ENCODE data around the gene NFIX.

NFIX gene

DNA sequence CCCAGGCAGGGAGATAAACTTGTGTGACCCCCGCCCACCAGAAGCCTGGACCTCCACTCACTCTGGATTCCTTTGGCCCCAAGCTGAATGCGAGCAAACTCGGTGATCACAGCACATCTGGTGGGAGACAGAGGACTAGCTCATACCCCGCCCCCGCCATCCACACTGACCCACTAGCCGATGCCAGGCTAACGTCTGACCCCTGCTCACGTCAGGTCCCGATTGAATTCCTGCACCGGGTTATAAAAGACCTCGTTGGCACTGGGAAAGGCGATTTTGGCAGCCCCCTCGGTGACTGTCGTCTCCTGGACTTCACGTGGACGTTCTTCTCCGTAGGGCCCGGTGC is 120.6 kb downstream of the NFIX start:
- DNase-seq, result no peak

DNA sequence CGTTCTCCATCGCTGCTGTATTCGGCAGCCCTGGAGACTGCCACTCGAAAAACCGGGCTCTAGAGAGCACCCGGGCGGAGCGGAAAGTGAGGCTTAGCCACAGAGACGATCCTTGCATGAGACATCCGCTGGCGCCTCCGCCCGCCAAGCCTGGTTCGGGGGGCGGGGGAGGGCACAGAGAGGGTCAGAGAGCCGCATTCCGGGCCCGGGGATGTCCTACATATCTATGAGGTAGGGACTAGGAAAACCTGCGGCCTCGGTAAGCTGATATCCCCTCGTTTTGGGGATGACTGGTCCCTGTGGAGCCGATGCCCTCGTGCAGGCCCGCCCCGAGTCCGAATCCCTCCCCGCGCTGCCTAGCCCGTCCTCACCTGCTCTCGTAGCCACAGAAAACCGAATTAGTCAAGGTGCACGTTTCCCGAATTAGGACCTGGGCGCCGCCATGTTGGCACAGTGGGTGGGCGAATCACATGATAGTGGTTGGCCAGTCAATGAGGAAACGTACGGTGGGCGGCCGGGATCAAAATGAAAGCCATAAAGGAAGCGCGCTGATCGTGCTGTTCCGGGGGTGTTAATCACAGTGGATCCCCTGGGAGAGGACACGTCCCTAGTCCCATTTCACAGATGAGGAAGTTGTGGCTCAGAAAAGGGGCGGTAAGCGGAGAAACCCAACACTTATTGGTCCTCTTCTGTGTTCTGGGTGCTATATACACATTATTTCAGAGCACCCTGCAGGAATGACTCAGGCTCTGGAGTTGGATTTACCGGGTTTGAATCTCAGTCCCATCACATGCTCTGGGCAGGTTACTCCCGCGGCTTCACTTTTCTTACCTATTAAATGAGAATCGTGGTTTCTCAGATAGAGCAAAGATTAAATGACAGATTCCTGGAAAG is 121.3 kb downstream of the NFIX start, which contains the start of gene TRMT1:
Gene TRMT1 (minus strand): TSS at position 459 of the 894 bp plus-strand sequence. CDS start 341 bp downstream, at position 118.
- peak; percentile 91 to 95 for DNase-seq

GRCh38 chr19:13117176-13117771 is 122.0 kb downstream of the NFIX start:
- DNase-seq, result no peak

DNA sequence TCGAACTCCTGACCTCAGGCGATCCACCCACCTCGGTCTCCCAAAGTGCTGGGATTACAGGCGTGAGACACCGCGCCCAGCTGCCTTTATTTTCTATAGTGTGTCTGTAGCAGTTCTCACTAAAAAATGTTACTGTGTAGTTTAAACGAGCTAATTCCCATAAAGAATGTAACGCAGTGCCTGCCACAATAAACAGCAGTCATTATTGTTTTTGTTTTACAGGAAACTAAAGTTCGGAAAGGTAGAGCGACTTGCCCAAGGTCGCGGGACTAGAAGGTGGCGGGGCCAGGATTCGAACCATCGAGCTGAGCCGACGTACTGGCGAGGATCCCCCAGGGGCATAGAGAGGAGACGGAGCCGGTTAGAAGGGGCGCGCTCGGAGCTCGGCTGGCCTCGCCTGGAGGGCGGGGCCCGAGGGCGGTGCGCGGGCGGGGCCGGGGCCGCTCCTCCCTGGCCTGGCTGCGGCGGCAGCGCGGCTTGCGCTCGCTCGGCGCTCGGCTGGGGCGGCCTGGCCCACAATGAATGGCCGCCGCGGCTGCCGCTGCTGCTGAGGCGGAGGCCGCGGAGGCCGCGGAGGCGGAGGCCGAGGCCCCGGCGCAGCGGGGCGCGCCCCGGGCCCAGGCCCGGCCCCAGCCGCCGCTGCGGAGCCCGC is 122.6 kb downstream of the NFIX start, which contains the start of gene NACC1:
Gene NACC1 (plus strand): TSS at position 493 of the 652 bp plus-strand sequence. CDS start 16,944 bp downstream, outside the sequence.
- peak; percentile 90 to 91 for DNase-seq

DNA sequence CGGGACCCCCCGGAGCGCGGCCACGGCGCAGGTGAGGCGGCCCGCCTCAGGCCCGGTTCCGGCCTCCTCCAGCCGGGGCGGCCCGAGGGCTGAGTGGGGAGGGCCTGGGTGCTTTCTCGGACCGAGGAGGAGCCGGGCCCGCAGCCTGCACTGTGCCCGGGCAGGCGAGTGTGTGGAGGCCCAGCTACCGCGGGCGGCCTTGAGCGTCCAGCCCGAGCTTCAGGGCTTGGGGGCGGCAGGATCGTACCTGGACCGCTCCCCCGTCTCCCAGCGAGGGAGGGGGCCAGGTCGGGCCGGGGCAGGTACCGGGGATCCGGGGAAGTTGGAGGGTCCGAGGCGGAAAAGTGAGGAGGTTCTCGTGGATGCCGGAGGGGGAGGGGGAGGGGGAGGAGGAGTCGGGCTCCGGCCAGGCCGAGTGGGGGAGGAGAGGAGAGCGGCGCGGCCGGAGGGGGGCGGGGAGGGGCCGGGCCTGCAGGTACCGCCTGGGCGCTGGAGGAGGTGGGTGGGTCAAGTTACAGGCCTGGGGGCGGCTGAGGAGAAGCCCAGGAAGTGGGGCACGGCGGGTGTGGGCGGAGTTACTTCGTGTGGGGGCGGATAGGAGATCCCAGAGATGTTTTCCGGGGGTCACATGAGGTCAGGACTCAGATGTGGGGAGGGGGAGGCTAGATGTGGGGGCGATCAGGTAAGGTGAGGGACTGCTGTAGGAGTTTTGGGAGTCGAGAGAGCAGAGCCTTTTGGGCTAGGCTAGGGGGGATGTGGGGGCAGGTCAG is 123.3 kb downstream of the NFIX start:
- peak; percentile 36 to 44 for DNase-seq

DNA sequence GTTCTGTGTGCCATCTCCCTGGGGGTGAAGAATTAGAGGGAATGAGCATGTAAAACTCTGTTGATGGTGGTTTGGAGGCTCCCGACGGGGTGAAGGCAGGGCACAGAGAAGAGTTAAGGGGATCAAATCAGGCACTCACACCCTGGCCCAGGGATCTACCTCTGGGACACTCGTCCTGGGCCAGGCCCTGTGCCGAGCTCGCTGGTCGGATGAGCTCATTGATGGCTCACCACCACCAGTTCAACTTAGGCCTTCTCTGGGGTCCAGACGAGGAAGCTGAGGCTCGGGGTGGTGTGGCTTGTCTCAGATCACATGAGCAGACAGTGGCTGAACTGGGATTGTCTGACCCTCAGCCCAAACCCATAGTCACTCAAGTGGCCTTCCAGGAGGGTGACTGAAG is 124.4 kb downstream of the NFIX start:
- DNase-seq, result no peak

DNA sequence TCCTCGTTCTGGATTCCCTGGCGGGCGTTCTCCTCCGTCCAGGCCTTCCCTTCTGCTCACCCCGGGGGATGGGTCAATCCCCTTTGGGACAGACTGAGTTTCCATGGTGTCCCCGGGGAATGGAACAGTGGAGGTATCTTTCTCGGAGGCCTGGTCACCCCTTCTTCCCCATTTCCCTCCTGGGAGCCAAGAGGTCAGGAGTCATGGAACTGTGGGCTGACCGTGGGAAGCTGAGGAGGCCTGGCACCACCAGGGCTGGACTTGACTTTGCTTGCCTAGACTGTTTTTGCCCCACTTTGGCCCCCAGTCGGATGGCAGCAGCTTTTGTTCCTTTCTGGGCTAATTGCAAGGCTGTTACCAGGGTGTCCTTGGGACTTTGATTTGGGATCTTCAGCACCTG is 124.8 kb downstream of the NFIX start:
- no peak for DNase-seq

DNA sequence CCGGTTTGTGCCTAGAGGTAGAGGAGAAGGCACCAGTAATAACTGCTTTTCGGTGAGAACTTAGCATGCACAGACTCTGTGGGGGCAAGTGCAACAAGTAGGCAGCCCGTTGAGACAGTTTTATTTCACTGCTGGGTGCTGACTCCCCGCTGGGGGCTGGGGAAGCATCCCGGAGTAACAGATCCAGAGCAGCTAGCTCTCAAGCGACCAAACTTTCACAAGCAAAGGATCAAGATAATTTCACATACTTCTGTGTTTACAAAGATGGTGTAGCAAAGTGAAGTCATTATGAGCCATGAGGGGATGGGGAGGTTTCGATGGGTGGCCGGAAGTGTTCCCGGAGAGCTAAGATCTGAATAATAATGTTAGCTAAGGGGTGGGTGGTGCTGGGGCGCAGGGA is 125.5 kb downstream of the NFIX start:
- no peak for DNase-seq

DNA sequence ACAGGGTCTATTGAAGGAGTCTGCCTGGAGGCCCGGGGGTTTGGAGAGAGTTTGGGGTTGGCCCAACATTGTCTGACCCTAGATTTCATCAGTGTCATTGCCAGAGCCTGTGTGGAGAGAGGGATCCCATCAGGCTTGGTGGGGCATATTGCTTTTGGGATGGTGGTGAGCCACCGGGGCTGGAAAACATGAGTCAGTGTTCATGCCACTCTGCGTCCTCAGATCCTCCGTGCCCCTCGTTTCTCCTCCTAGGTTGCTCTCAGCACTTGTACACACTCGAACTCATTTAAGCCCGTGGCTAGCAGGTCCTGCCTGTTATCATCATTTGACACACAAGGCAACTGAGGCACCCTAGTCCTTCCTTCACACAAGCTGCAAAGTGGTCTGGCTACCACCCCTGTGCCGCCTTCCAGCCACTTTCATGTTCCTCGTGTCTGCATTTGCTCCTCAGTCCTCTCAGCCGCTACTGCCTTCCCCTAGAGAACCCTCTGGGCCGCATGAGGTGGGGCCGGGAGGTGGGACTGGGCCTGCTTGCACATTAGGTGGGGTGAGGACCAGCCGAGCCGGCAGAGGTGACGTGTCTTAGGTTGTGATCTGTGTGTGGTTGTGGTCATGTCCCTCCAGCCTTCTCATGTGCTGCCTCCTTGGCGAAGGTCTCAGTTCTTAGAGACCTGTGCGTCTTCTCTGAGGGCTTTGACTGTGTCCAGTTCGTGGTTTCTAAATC is 126.4 kb downstream of the NFIX start:
- DNase-seq, result no peak

DNA sequence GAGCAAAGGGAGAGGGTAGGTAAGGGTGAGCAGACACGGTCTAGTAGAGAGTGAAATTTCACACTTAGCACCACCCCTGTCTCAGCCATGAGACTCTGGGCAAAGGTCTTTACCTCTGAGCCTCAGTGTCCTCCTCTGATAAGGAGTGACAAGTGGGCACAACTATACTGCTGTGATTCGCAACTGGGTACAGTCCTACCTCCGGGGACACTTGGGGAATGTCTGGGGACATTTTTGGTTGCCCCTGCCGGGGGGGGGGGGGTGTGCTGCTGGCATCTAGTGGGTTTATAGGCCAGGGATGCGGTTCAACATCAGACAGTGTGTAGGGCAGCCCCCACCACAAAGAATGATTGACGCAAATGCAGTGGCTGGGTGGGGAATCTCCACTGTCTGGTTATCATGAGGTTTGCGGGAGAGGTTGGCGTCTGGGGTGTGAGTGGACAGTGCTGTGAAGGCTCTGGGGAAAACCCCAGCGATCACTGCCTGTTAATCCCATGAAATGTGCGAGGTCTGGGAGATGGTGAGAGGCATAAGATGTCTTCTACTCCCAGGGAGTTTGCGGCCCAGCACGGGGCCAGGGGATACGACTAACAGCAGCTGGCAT is 127.1 kb downstream of the NFIX start:
- DNase-seq, result no peak

DNA sequence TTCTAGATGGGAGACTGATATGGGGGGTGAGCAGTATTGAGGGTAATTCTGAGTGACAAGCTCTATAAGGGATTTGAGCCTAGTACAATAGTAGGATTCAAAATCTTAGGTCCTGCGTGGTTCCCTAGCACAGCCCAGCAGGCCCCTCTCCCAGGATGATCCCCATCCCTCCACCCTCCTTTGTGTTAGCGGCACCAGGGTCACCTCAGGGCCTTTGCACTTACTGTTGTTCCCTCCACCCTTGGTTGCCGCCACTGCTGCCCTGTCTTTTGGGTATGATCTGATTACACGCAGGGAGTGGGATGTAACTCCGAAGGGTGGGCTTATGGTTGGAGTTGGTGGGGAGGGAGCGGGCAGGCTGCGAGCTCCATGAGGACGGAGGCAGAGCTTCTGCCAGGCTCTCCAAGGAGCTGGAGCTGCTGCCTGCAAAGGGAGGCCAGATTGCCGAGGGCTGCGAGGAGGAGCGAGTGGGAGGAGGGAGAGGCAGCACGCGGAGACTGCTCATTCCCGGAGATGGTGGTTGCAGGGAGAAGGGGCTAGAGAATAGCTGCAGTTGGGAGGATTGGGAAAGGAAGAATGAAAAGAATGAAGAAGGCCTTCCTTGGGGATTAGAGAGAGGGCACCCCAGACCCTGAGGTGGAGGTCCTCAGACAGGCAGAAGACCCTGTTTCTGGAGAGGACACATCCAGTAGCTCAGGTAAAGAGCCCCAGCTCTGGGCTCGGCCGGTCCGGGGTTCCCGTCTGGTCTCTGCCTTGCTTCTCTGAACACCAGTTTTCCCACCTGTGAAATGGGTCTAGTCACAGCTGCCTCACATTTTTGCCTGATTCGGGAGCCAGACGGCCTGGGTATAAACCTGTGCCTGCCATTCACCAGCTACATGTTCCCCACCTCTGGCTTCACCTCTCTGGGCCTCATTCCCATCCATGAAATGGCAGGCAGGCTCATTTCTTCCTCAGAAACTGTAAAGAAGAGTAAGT is 128.0 kb downstream of the NFIX start:
- no peak for DNase-seq

DNA sequence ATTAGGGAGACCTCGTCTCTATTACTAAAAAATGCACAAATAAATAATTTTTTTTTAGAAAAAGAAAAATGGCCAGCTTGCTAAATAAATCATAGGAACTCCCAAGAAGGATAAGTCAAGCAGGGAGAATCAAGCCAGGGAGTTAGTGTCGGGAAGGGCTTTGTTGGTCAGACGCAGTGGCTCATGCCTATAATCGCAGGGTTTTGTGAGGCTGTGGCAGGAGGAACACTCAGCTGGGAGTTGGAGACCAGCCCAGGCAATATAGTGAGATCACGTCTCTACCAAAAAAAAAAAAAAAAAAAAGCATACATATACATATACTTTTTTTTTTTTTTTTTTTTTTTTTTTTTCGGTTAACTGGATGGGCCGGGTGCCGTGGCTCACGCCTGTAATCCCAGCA is 131.8 kb downstream of the NFIX start:
- DNase-seq, result no peak

DNA sequence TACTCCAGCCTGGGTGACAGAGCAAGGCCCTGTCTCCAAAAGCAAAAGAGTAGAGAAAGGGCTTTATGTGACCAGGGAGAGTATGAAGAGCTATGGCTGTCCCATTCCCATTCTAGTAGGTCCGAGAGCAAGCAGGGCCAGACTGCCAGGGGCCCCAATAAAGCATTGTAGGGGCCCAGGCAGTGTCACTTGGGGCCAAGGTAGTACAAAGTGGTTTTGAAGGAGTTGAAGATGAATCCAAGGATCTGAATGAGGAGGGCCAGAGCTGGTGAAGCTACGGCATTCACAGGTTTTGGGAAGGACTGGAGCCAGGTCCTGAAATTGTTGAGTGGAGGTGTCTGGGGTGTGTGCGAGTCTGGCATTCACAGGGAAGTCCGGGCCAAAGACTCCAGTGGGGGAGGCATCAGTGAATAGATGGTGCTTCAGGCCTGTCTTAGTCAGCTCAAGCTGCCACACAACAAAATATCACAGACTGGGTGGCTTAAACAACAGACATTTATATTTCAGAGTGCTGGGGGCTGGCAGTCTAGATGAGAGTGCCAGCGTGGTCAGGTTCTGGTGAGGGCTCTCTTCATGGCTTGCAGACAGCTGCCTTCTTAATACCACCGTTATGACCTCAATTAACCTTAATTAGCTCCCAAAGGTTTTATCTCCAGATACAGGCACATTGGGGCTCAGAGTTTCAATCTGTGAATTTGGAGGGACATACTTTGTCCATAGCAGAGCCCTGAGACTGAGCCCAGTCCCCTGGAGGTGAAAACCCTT is 132.7 kb downstream of the NFIX start:
- DNase-seq, result no peak

GRCh38 chr19:13128583-13128982 is 133.3 kb downstream of the NFIX start:
- no peak for DNase-seq

DNA sequence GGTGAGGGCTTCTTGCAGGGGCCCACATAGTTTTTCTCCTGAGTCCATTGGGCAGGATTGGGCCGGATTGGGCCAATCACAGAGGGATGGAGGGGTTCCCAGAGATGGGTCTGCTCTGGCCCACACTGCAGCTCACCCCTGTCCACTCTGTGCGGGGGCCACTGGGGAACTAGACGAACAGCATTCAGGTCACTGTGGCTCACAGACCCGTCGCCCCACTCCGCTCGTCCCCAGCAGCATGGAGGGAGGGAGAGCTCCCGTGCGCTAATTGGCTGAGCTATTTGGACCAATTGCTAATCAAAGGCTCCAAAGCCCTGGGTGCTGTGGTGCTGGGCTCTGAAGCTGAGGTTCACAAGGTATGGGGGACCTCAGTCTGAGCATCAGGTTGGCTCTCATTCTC is 134.1 kb downstream of the NFIX start:
- no peak for DNase-seq

DNA sequence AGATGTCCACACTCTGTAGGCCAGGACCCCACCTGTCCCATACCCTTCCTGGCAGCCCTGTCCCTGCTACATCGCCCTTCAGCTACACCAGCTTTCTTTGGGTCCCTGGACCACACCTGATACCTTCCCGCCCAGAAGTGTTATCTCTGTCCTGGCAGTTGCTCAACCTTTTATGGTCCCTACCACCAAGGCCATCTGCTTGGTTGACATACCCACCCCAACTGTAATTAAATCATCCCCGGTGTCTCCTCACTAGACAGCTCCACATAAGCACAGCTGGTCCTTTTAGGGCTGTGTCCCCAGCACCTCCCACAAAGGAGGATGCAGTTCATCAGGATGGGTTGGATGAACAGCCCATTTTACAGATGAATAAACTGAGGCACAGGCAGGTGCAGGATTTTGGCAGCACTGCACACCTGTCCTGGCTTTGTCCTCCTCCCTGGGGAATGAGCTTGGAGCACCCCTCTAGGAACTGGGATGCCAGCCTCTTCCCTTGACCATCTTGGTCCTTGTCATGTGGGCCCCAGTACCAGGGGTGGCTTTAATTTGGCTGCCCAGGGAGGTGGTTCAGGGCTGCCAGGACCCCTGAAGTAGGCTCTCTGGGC is 135.7 kb downstream of the NFIX start:
- DNase-seq, result no peak

DNA sequence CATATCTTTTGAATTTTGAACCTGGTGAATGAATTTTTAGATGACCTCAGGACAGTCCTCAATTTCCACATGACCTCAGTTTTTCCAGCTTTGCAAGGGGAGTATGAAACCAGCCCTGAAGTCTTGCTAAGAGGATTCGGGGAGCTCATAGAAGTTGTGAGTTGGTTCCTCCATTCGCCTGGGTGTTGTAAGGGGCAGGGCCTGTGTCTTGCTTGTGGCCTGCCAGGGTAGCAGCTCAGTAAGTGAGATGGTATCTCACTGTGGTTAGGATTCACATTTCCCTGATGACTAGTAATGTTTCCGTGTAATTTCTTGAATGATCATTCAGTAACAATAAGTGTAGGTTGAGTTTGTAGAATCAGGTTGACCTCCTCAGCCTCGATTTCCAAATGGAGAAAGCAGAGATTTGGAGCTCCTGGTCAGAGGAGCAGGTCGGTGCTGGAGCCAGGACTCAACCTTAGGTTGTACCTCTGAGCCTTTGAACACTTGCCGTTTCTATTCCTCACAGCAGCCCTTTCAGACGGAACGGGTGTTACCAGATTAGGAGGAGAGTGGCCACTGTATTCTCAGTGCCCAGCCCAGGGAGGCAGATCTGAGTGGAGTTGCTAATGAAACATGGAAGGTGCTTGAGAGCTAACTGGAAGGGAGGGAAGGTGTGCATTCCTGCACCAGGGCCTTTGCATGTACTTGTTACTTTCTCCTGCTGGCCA is 137.4 kb downstream of the NFIX start:
- DNase-seq, result no peak

GRCh38 chr19:13133241-13133870 is 138.1 kb downstream of the NFIX start:
- DNase-seq, result no peak
